IMR-90 (cell line): ENCODE results near the gene STX8. TPM values are rescaled to one million over a fixed set of nuclear protein-coding genes. Genes with fewer than 3 reads are reported as not detected.

Experiments used
- ATAC-seq: fragments of 200-7000 bp; cut with Tn5 transposase; 2 replicates; pipeline ENCODE4 v1.9.1; 2020; ENCODE audit warnings: low read depth, mild to moderate bottlenecking, moderate library complexity
- BruUV-seq: library from RNA; stranded (reverse); fragments of 400-500 nt; replicated peaks from 2 replicates; lab custom pipeline; 2021; lab: Mats Ljungman, UMichigan
- CTCF ChIA-PET: fragments of 300-600 bp; formaldehyde crosslinking; extraction: SDS; loops from one replicate; lab custom pipeline; 2021; ENCODE audit warnings: antibody characterized with exemption; lab: Yijun Ruan, JAX
- POLR2A ChIA-PET: fragments of 300-600 bp; sonication (Branson Sonifier 250); formaldehyde crosslinking; loops from one replicate; lab custom pipeline; 2022; ENCODE audit warnings: antibody characterized with exemption; ENCODE audit not compliant: unreplicated experiment; lab: Charles Lee
- DNase-seq: peaks from one replicate; pipeline ENCODE4 v3.0.0; 2013
- H2AFZ ChIP-seq: replicated peaks from 2 replicates; pipeline ENCODE3; 2013; ENCODE audit warnings: low read length, mild to moderate bottlenecking; ENCODE audit not compliant: poor library complexity
- H2AK5ac ChIP-seq: 2 replicates; pipeline ENCODE4 v1.6.1; 2013; ENCODE audit warnings: low read depth, low read length, inconsistent platforms
- H2AK9ac ChIP-seq: replicated peaks from 2 replicates; pipeline ENCODE3; 2013; ENCODE audit warnings: mild to moderate bottlenecking, low read depth, low read length, moderate library complexity; ENCODE audit not compliant: poor library complexity
- H2BK120ac ChIP-seq: 2 replicates; pipeline ENCODE4 v1.6.1; 2013; ENCODE audit warnings: low read depth, low read length, inconsistent platforms
- H2BK15ac ChIP-seq: 3 replicates; pipeline ENCODE4 v1.6.1; 2013; ENCODE audit warnings: low read depth, low read length, inconsistent platforms
- H2BK20ac ChIP-seq: 2 replicates; pipeline ENCODE4 v1.6.1; 2013; ENCODE audit warnings: low read depth, mild to moderate bottlenecking, inconsistent platforms, low read length, moderate library complexity
- H2BK5ac ChIP-seq: 2 replicates; pipeline ENCODE4 v1.6.1; 2013; ENCODE audit warnings: mild to moderate bottlenecking, low read depth, low read length, inconsistent platforms; ENCODE audit not compliant: poor library complexity, severe bottlenecking
- H3K14ac ChIP-seq: replicated peaks from 2 replicates; pipeline ENCODE4 v1.6.1; 2013; ENCODE audit warnings: low read depth, low read length, inconsistent platforms
- H3K18ac ChIP-seq: 2 replicates; pipeline ENCODE4 v1.6.1; 2013; ENCODE audit warnings: low read depth, low read length, control low read depth
- H3K23ac ChIP-seq: 2 replicates; pipeline ENCODE4 v1.6.1; 2013; ENCODE audit warnings: low read depth, low read length, inconsistent platforms
- H3K27ac ChIP-seq: 2 replicates; pipeline ENCODE4 v1.5.1; 2013; ENCODE audit warnings: mild to moderate bottlenecking, control low read depth, low read length; ENCODE audit not compliant: insufficient read depth
- H3K27me3 ChIP-seq: 2 replicates; pipeline ENCODE4 v1.6.1; 2013; ENCODE audit warnings: low read length; ENCODE audit not compliant: control insufficient read depth, insufficient read depth
- H3K36me3 ChIP-seq: 2 replicates; pipeline ENCODE4 v1.6.1; 2013; ENCODE audit warnings: low read length, mixed read lengths; ENCODE audit not compliant: control insufficient read depth, insufficient read depth
- H3K4ac ChIP-seq: 2 replicates; pipeline ENCODE4 v1.6.1; 2013; ENCODE audit warnings: low read depth, low read length, inconsistent platforms
- H3K4me1 ChIP-seq: 2 replicates; pipeline ENCODE4 v1.6.1; 2013; ENCODE audit warnings: low read length, mixed read lengths; ENCODE audit not compliant: control insufficient read depth, insufficient read depth
- H3K4me2 ChIP-seq: 2 replicates; pipeline ENCODE4 v1.6.1; 2013; ENCODE audit warnings: low read depth, mild to moderate bottlenecking, control low read depth, low read length, moderate library complexity
- H3K4me3 ChIP-seq: 2 replicates; pipeline ENCODE4 v1.5.1; 2013; ENCODE audit warnings: low read depth, mild to moderate bottlenecking, control low read depth, low read length, moderate library complexity; ENCODE audit not compliant: insufficient read depth
- H3K56ac ChIP-seq: 2 replicates; pipeline ENCODE4 v1.6.1; 2013; ENCODE audit warnings: low read length, inconsistent platforms; ENCODE audit not compliant: insufficient read depth; ENCODE audit errors: extremely low read depth
- H3K79me1 ChIP-seq, 2 experiments: 2 replicates each; pipeline ENCODE4 v1.6.1; 2013; ENCODE audit warnings: low read length in 2 of 2, inconsistent platforms in 1 of 2, low read depth in 1 of 2
- H3K9ac ChIP-seq: 2 replicates; pipeline ENCODE4 v1.6.1; 2013; ENCODE audit warnings: low read depth, low read length, control low read depth
- H3K9me1 ChIP-seq: 2 replicates; pipeline ENCODE4 v1.6.1; 2013; ENCODE audit warnings: low read length, inconsistent platforms; ENCODE audit not compliant: insufficient read depth
- H3K9me3 ChIP-seq: 2 replicates; pipeline ENCODE4 v1.6.1; 2013; ENCODE audit warnings: low read length; ENCODE audit not compliant: control insufficient read depth, insufficient read depth
- H4K20me1 ChIP-seq: 2 replicates; pipeline ENCODE4 v1.6.1; 2013; ENCODE audit warnings: low read length, inconsistent platforms; ENCODE audit not compliant: insufficient read depth
- H4K5ac ChIP-seq: 2 replicates; pipeline ENCODE4 v1.6.1; 2013; ENCODE audit warnings: mild to moderate bottlenecking, low read depth, low read length, control low read depth
- H4K8ac ChIP-seq, 2 experiments: 2 replicates each; pipeline ENCODE4 v1.6.1; 2013; ENCODE audit warnings: low read depth in 2 of 2, low read length in 2 of 2, control low read depth in 1 of 2, inconsistent platforms in 1 of 2
- H4K91ac ChIP-seq: 2 replicates; pipeline ENCODE4 v1.6.1; 2013; ENCODE audit warnings: low read depth, low read length, inconsistent platforms; ENCODE audit not compliant: insufficient read depth
- BHLHE40 ChIP-seq: fragments of 150-350 bp; IDR thresholded peaks from 2 replicates; pipeline ENCODE4 v1.6.1; 2016; ENCODE audit warnings: mild to moderate bottlenecking, low read depth, low read length
- CEBPB ChIP-seq: IDR thresholded peaks from 2 replicates; pipeline ENCODE4 v1.6.1; 2012; ENCODE audit warnings: low read depth, low read length, improper control_type of control experiment
- CHD1 ChIP-seq: IDR thresholded peaks from 2 replicates; pipeline ENCODE4 v1.6.1; 2012; ENCODE audit warnings: low read depth, low read length, improper control_type of control experiment
- CTCF ChIP-seq: conservative IDR thresholded peaks from 2 replicates; pipeline ENCODE4 v1.5.1; 2012; ENCODE audit warnings: mild to moderate bottlenecking, low read depth, low read length, improper control_type of control experiment
- ELK1 ChIP-seq: fragments of 150-350 bp; IDR thresholded peaks from 2 replicates; pipeline ENCODE4 v1.6.1; 2016; ENCODE audit warnings: low read depth, mild to moderate bottlenecking, low read length, moderate library complexity, borderline replicate concordance
- FOS ChIP-seq: fragments of 150-350 bp; IDR thresholded peaks from 2 replicates; pipeline ENCODE4 v1.6.1; 2016; ENCODE audit warnings: low read depth, low read length
- MAFK ChIP-seq: IDR thresholded peaks from 2 replicates; pipeline ENCODE4 v1.6.1; 2012; ENCODE audit warnings: low read depth, low read length, improper control_type of control experiment
- MAZ ChIP-seq: IDR thresholded peaks from 2 replicates; pipeline ENCODE4 v1.6.1; 2012; ENCODE audit warnings: low read depth, mild to moderate bottlenecking, low read length, improper control_type of control experiment, moderate library complexity, borderline replicate concordance
- MXI1 ChIP-seq: IDR thresholded peaks from 2 replicates; pipeline ENCODE4 v1.6.1; 2012; ENCODE audit warnings: low read depth, mild to moderate bottlenecking, low read length, moderate library complexity, borderline replicate concordance
- NFE2L2 ChIP-seq: fragments of 150-350 bp; IDR thresholded peaks from 2 replicates; pipeline ENCODE4 v1.6.1; 2016; ENCODE audit warnings: low read depth, mild to moderate bottlenecking, low read length
- POLR2A ChIP-seq: IDR thresholded peaks from 2 replicates; pipeline ENCODE4 v1.6.1; 2012; ENCODE audit warnings: mild to moderate bottlenecking, low read depth, low read length
- RAD21 ChIP-seq: IDR thresholded peaks from 2 replicates; pipeline ENCODE4 v1.6.1; 2012; ENCODE audit warnings: low read length, improper control_type of control experiment
- RCOR1 ChIP-seq: IDR thresholded peaks from 2 replicates; pipeline ENCODE4 v1.6.1; 2012; ENCODE audit warnings: mild to moderate bottlenecking, low read length, improper control_type of control experiment; ENCODE audit not compliant: insufficient replicate concordance
- RFX5 ChIP-seq: IDR thresholded peaks from 2 replicates; pipeline ENCODE4 v1.8.0; 2012; ENCODE audit warnings: low read depth, mild to moderate bottlenecking, low read length, moderate library complexity
- SMC3 ChIP-seq: fragments of 150-350 bp; IDR thresholded peaks from 2 replicates; pipeline ENCODE4 v1.6.1; 2016; ENCODE audit warnings: low read depth, mild to moderate bottlenecking, antibody characterized with exemption, low read length, moderate library complexity
- dilution Hi-C: fragments of 300-500 bp; cut with HindIII; formaldehyde crosslinking; loops from one replicate; pipeline ENCODE4 v1.14.3; 2018; ENCODE audit warnings: low sequenced_read_pairs; ENCODE audit not compliant: unreplicated experiment
- in situ Hi-C: fragments of 300-500 bp; cut with MboI; formaldehyde crosslinking; loops from 3 replicates; pipeline ENCODE4 v1.14.3; 2019; ENCODE audit warnings: low sequenced_read_pairs, inconsistent platforms, mixed read lengths
- intact Hi-C: fragments of 100-400 bp; cut with micrococcal nuclease; formaldehyde crosslinking; loops from 2 replicates; pipeline ENCODE4 v1.10.0; 2022
- polyA plus RNA-seq, 3 experiments: library from polyadenylated mRNA; depleted of rRNA; stranded (reverse); fragments of >200 nt; gene quantifications; 2 replicates each; pipeline ENCODE4 v1.2.3, GENCODE V29; 2012; ENCODE audit warnings: low replicate concordance in 1 of 3
- total RNA-seq: library from RNA; depleted of rRNA; stranded (reverse); fragments of >200 nt; gene quantifications from 2 replicates; pipeline ENCODE4 v1.2.3, GENCODE V29; 2012
- TF ChIP-seq, protein P1 (sequence below): fragments of 150-350 bp; IDR thresholded peaks from 2 replicates; pipeline ENCODE4 v1.6.1; 2017; ENCODE audit warnings: mild to moderate bottlenecking, antibody characterized with exemption, low read length, low read depth

STX8 gene
- total and polyA plus RNA-seq, 2 of the 4 experiments (the other 2 are of a cell fraction): 26.5 to 47.0 TPM

- Histone ChIP-seq H3K4me3 (no peak overlapping the region), H4K20me1 (no peaks in the 10 kb centered on the region), H3K79me1 (no peaks in the 10 kb centered on the region), H2BK20ac (no peak overlapping the region), H2AK5ac (no peak overlapping the region), H3K4me2 (no peak overlapping the region), H3K56ac (no peak overlapping the region), H3K9me1 (no peaks in the 10 kb centered on the region), H3K9me3 (peaks cover 4% of the 10 kb centered on the region; the same call in 1 of the 2 replicates), H3K4me1 (peaks cover 6% of the 10 kb centered on the region; the same call in 1 of the 2 replicates), H2AFZ (no peak overlapping the region), H2BK120ac (no peak overlapping the region), H3K4ac (no peak overlapping the region), H3K27ac (no peak overlapping the region), H3K18ac (no peak overlapping the region), H3K36me3 (no peaks in the 10 kb centered on the region), H4K5ac (no peak overlapping the region), H4K8ac (no peak overlapping the region), H2BK15ac (no peak overlapping the region), H4K91ac (no peak overlapping the region), H2AK9ac (no peak overlapping the region), H3K27me3 (no peaks in the 10 kb centered on the region; the same call in 1 of the 2 replicates), H3K9ac (no peak overlapping the region), H3K23ac (no peak overlapping the region), H3K14ac (no peak overlapping the region), H2BK5ac (no peak overlapping the region)
- POLR2A ChIA-PET: no interaction called here
- TF ChIP-seq ELK1 (no peak), CTCF (no peak), RAD21 (no peak), CHD1 (no peak), NFE2L2 (no peak), POLR2A (no peak), MXI1 (no peak), RFX5 (no peak), MAZ (no peak), RCOR1 (no peak), BHLHE40 (no peak), SMC3 (no peak), FOS (no peak), MAFK (no peak), CEBPB (no peak)
- TF ChIP-seq, protein P1, sequence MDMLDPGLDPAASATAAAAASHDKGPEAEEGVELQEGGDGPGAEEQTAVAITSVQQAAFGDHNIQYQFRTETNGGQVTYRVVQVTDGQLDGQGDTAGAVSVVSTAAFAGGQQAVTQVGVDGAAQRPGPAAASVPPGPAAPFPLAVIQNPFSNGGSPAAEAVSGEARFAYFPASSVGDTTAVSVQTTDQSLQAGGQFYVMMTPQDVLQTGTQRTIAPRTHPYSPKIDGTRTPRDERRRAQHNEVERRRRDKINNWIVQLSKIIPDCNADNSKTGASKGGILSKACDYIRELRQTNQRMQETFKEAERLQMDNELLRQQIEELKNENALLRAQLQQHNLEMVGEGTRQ: no peak
- BruUV-seq: no TSS peak
- dilution Hi-C loops (no loop called here), intact Hi-C loops (loop anchor here (10.0 kb wide), 1 partner anchor 59 kb away; no protein-coding TSS in a partner anchor), in situ Hi-C loops (no loop called here)
- DNase-seq: no peak
- ATAC-seq: no peak
- CTCF ChIA-PET: no interaction called here
Observed at GRCh38 chr17:9215465-9215864, 360.2 kb downstream of the STX8 start.
